Kidney (tissue), 14 donors: ENCODE data around the gene PCDH8. TPM values are rescaled to one million over a fixed set of nuclear protein-coding genes. Genes with fewer than 3 reads are reported as not detected.

ENCODE experiments used
- DNase-seq, 5 donors: peaks; one replicate each; pipeline ENCODE4 v3.0.0-alpha.2; 2013 to 2020
- FAIRE-seq: peaks from 2 replicates; lab custom pipeline; 2012; peaks lifted over from hg19 to GRCh38; lab: Jason Lieb, UNC
- H3K27ac ChIP-seq, 2 donors: one replicate each; pipeline ENCODE4 v1.7.0; 2013; ENCODE audit warnings: low read depth in 2 of 2, low read length in 2 of 2, inconsistent platforms in 1 of 2
- H3K27me3 ChIP-seq: one replicate; pipeline ENCODE4 v1.7.1; 2013; ENCODE audit warnings: low read length, inconsistent platforms; ENCODE audit not compliant: control insufficient read depth, insufficient read depth
- H3K36me3 ChIP-seq, 3 donors: one replicate each; pipeline versions ENCODE4 v1.7.0 to v1.7.1; 2013; ENCODE audit warnings: low read length in 3 of 3, control low read depth in 1 of 3, inconsistent platforms in 1 of 3; ENCODE audit not compliant: insufficient read depth in 3 of 3, control insufficient read depth in 2 of 3
- H3K4me1 ChIP-seq, 3 donors: one replicate each; pipeline versions ENCODE4 v1.7.0 to v1.7.1; 2013; ENCODE audit warnings: low read length in 3 of 3, inconsistent platforms in 1 of 3, low read depth in 1 of 3; ENCODE audit not compliant: control insufficient read depth in 2 of 3, insufficient read depth in 2 of 3
- H3K4me3 ChIP-seq, 3 donors: one replicate each; pipeline versions ENCODE4 v1.7.0 to v1.8.1; 2013; ENCODE audit warnings: low read length in 3 of 3, control low read depth in 1 of 3, inconsistent platforms in 1 of 3
- H3K9ac ChIP-seq, 3 donors: one replicate each; pipeline versions ENCODE4 v1.7.0 to v1.7.1; 2013; ENCODE audit warnings: low read length in 3 of 3, control low read depth in 1 of 3, inconsistent platforms in 1 of 3
- H3K9me3 ChIP-seq, 3 donors: one replicate each; pipeline versions ENCODE4 v1.7.0 to v1.7.1; 2013; ENCODE audit warnings: low read length in 3 of 3, control low read depth in 1 of 3, inconsistent platforms in 1 of 3; ENCODE audit not compliant: control insufficient read depth in 2 of 3, insufficient read depth in 1 of 3
- CTCF ChIP-seq: IDR thresholded peaks from 3 replicates; pipeline ENCODE4 v1.5.1; 2012; ENCODE audit warnings: mild to moderate bottlenecking, moderate library complexity, borderline replicate concordance; ENCODE audit not compliant: insufficient read depth; ENCODE audit errors: extremely low read depth
- intact Hi-C: fragments of 100-400 bp; cut with DNase I; formaldehyde crosslinking; loops from one replicate; pipeline ENCODE4 v1.11.1; 2022
- polyA plus RNA-seq: library from polyadenylated mRNA; stranded (reverse); fragments of 350-450 nt; fragmentation: Illumina TruSeq; extraction: RNeasy Lipid Tissue Mini Kit (QIAGEN cat#74804); gene quantifications from one replicate; pipeline ENCODE4 v1.2.3, GENCODE V29; 2014; ENCODE audit warnings: low read depth, low replicate concordance; ENCODE audit not compliant: insufficient read depth
- total RNA-seq: library from RNA; stranded (reverse); fragmentation: NEBNext Ultra II Directional; extraction: Animal tissue kit (Norgen Biotek cat#: 25700); gene quantifications from one replicate; pipeline ENCODE4 v1.2.1, GENCODE V29; 2021
- donor health status: control.
- donor health status: control.
- donor health status: control.
- donor health status: control.
- donor health status: control.
- donor health status: DM: yes; HTN: yes; CAD: no.
- donor health status: Normal renal cell carcinoma (clear cell type).

The PCDH8 gene
- total and polyA plus RNA-seq, 2 donors from 2014 or later: not detected

GRCh38 chr13:52838433-52839107, 9.9 kb downstream of the PCDH8 start:
- no peaks in the 10 kb centered on the region for H3K4me1 ChIP-seq
- FAIRE-seq: no peak
- no peak overlapping the region for H3K27ac ChIP-seq
- no peaks in the 10 kb centered on the region for H3K36me3 ChIP-seq
- intact Hi-C loops: no loop called here
- H3K9me3 ChIP-seq: no peaks in the 10 kb centered on the region
- no peak overlapping the region for H3K4me3 ChIP-seq
- H3K27me3 ChIP-seq: peaks cover 7% of the 10 kb centered on the region
- H3K9ac ChIP-seq: no peak overlapping the region
- TF ChIP-seq CTCF: no peak
- no peak for DNase-seq

- no peak for TF ChIP-seq CTCF
- Histone ChIP-seq H3K27ac (no peak overlapping the region), H3K9me3 (no peaks in the 10 kb centered on the region), H3K4me3 (no peak overlapping the region), H3K4me1 (no peaks in the 10 kb centered on the region), H3K36me3 (no peaks in the 10 kb centered on the region), H3K27me3 (peaks cover under 1% of the 10 kb centered on the region), H3K9ac (no peak overlapping the region)
- FAIRE-seq (no peak), DNase-seq (no peak)
- intact Hi-C loops: no loop called here
Observed at GRCh38 chr13:52837850-52838249, 10.6 kb downstream of the PCDH8 start.

GRCh38 chr13:52835071-52835839, 13.2 kb downstream of the PCDH8 start:
- H3K9ac ChIP-seq: no peak overlapping the region
- no peak overlapping the region for H3K27ac ChIP-seq
- intact Hi-C loops: no loop called here
- DNase-seq (no peak), FAIRE-seq (no peak)
- no peak overlapping the region for H3K4me3 ChIP-seq
- H3K4me1 ChIP-seq: no peaks in the 10 kb centered on the region
- no peak for TF ChIP-seq CTCF
- H3K27me3 ChIP-seq: no peaks in the 10 kb centered on the region
- H3K36me3 ChIP-seq: no peaks in the 10 kb centered on the region
- no peaks in the 10 kb centered on the region for H3K9me3 ChIP-seq
